GM12878 (cell line): ENCODE data around the gene GMDS. TPM values are rescaled to one million over a fixed set of nuclear protein-coding genes. Genes with fewer than 3 reads are reported as not detected.

Experiments used
- ATAC-seq: fragments of 200-7000 bp; cut with Tn5 transposase; 3 replicates; pipeline ENCODE4 v1.9.1; 2020; ENCODE audit warnings: mild to moderate bottlenecking, moderate library complexity
- BruUV-seq: library from RNA; stranded (reverse); fragments of 400-500 nt; replicated peaks from 2 replicates; lab custom pipeline; 2021; lab: Mats Ljungman, UMichigan
- CTCF ChIA-PET: fragments of 300-600 bp; sonication (Branson Sonifier 250); formaldehyde crosslinking; extraction: SDS; loops from one replicate; lab custom pipeline; 2021; ENCODE audit warnings: inconsistent platforms; lab: Yijun Ruan, JAX
- POLR2A ChIA-PET: fragments of 350-600 bp; formaldehyde crosslinking; extraction: SDS; loops from one replicate; lab custom pipeline; 2021; ENCODE audit warnings: inconsistent platforms; lab: Charles Lee
- RAD21 ChIA-PET: fragments of 300-600 bp; sonication (Branson Sonifier 250); formaldehyde crosslinking; loops from one replicate; lab custom pipeline; 2023; ENCODE audit warnings: antibody characterized with exemption; ENCODE audit not compliant: unreplicated experiment; lab: Charles Lee
- SMC1A ChIA-PET: fragments of 300-600 bp; sonication (Branson Sonifier 250); formaldehyde crosslinking; loops from one replicate; lab custom pipeline; 2023; ENCODE audit not compliant: unreplicated experiment, uncharacterized antibody; lab: Charles Lee
- DNase-seq: peaks from one replicate; pipeline ENCODE4 v3.0.0-alpha.2; 2011; ENCODE audit warnings: low read depth, low spot score
- FAIRE-seq: peaks from 3 replicates; lab custom pipeline; 2011; peaks lifted over from hg19 to GRCh38; lab: Jason Lieb, UNC
- H2AFZ ChIP-seq: 2 replicates; pipeline ENCODE4 v1.6.0; 2011; ENCODE audit warnings: low read depth, low read length, control low read depth; ENCODE audit not compliant: control insufficient read depth
- H3K27ac ChIP-seq: 2 replicates; pipeline ENCODE4 v1.5.1; 2011; ENCODE audit warnings: control low read depth; ENCODE audit not compliant: control insufficient read depth, insufficient read depth
- H3K27me3 ChIP-seq, 2 experiments: replicated peaks in 1 of 2; 2 replicates each; pipeline versions ENCODE4 v1.6.0 to v1.6.1; 2011; ENCODE audit warnings: low read length in 1 of 2; ENCODE audit not compliant: control insufficient read depth in 2 of 2, insufficient read depth in 2 of 2
- H3K36me3 ChIP-seq, 2 experiments: 2 replicates each; pipeline ENCODE4 v1.5.1; 2011; ENCODE audit warnings: low read length in 1 of 2; ENCODE audit not compliant: control insufficient read depth in 2 of 2, insufficient read depth in 2 of 2
- H3K4me1 ChIP-seq: 2 replicates; pipeline ENCODE4 v1.6.1; 2011; ENCODE audit warnings: mild to moderate bottlenecking, low read length, moderate library complexity, mixed read lengths; ENCODE audit not compliant: control insufficient read depth, insufficient read depth
- H3K4me2 ChIP-seq: 2 replicates; pipeline ENCODE4 v1.6.0; 2011; ENCODE audit warnings: control low read depth; ENCODE audit not compliant: control insufficient read depth, insufficient read depth
- H3K4me3 ChIP-seq: fragments of 200-600 bp; sonication (generic); 2 replicates; pipeline ENCODE4 v1.5.1; 2016
- H3K79me2 ChIP-seq: 2 replicates; pipeline ENCODE4 v1.6.0; 2011; ENCODE audit warnings: low read length; ENCODE audit not compliant: control insufficient read depth, insufficient read depth
- H3K9ac ChIP-seq: 2 replicates; pipeline ENCODE4 v1.8.0; 2011; ENCODE audit warnings: low read length, control low read depth, mixed read lengths; ENCODE audit not compliant: control insufficient read depth, insufficient read depth
- H3K9me3 ChIP-seq: replicated peaks from 3 replicates; pipeline ENCODE4 v1.5.1; 2011; ENCODE audit warnings: mild to moderate bottlenecking, low read length; ENCODE audit not compliant: control insufficient read depth, insufficient read depth
- H4K20me1 ChIP-seq: 2 replicates; pipeline ENCODE4 v1.6.0; 2011; ENCODE audit not compliant: control insufficient read depth, insufficient read depth
- CHD4 ChIP-seq: fragments of 200-600 bp; sonication (generic); IDR thresholded peaks from 2 replicates; pipeline ENCODE4 v1.6.1; 2016; ENCODE audit warnings: mild to moderate bottlenecking
- EZH2 ChIP-seq: IDR thresholded peaks from 2 replicates; pipeline ENCODE4 v1.6.1; 2012; ENCODE audit warnings: low read depth, mild to moderate bottlenecking, control low read depth, inconsistent platforms, low read length, borderline replicate concordance; ENCODE audit not compliant: control insufficient read depth
- FOS ChIP-seq: IDR thresholded peaks from 3 replicates; pipeline ENCODE4 v1.6.1; 2011; ENCODE audit warnings: borderline replicate concordance; ENCODE audit not compliant: insufficient read length; ENCODE audit errors: extremely low read depth
- MYB ChIP-seq: fragments of 150-350 bp; IDR thresholded peaks from 2 replicates; pipeline ENCODE4 v1.6.1; 2014; ENCODE audit warnings: mild to moderate bottlenecking, low read depth, low read length, borderline replicate concordance
- NFYA ChIP-seq: IDR thresholded peaks from 2 replicates; pipeline ENCODE4 v1.6.1; 2011; ENCODE audit warnings: low read depth, mild to moderate bottlenecking, low read length, improper control_type of control experiment, borderline replicate concordance
- POU2F2 ChIP-seq: IDR thresholded peaks from 3 replicates; pipeline ENCODE4 v1.6.1; 2011; ENCODE audit warnings: low read depth, mild to moderate bottlenecking, low read length, borderline replicate concordance
- RB1 ChIP-seq: fragments of 450-650 bp; formaldehyde crosslinking; IDR thresholded peaks from 2 replicates; pipeline ENCODE4 v1.6.1; 2017; ENCODE audit warnings: mild to moderate bottlenecking, borderline replicate concordance
- SIN3A ChIP-seq: IDR thresholded peaks from 2 replicates; pipeline ENCODE4 v1.6.1; 2012; ENCODE audit warnings: low read depth, low read length, improper control_type of control experiment
- YY1 ChIP-seq: IDR thresholded peaks from 2 replicates; pipeline ENCODE4 v1.6.1; 2011; ENCODE audit warnings: low read depth, mild to moderate bottlenecking, low read length
- WGBS: methylation state at CpG from one replicate; pipeline ENCODE4 v1.1.6; 2016; ENCODE audit warnings: low lambda C conversion rate; ENCODE audit not compliant: insufficient replicate concordance, insufficient coverage; ENCODE audit errors: missing lambda C conversion rate; 5-methylcytosine and 5-hydroxymethylcytosine counted together
- in situ Hi-C: fragments of 300-500 bp; cut with MboI; formaldehyde crosslinking; loops from 9 replicates; pipeline ENCODE4 v1.14.3; 2018; ENCODE audit warnings: mixed read lengths
- intact Hi-C: fragments of 100-400 bp; cut with micrococcal nuclease; formaldehyde crosslinking; loops from one replicate; pipeline ENCODE4 v1.14.2; 2022; ENCODE audit not compliant: unreplicated experiment
- polyA plus RNA-seq, 11 experiments: library from polyadenylated mRNA; depleted of rRNA in 4 of 11; unstranded in 6 of 11; stranded (reverse) in 5 of 11; fragments of >200 nt; fragmentation: Nextera tagmentation in 4 of 11; fragmentation: Illumina TruSeq in 1 of 11; extraction: Ambion mirVana in 4 of 11; extraction: Trizol in 1 of 11; gene quantifications; 1 replicate in 1 of 11; 2 replicates in 10 of 11; pipeline versions ENCODE4 v1.2.1 to v1.2.3, GENCODE V29; 2011 to 2016; ENCODE audit warnings: inconsistent platforms in 2 of 11, missing spikeins in 2 of 11, low read depth in 1 of 11
- total RNA-seq, 4 experiments: library from RNA; depleted of rRNA in 3 of 4; stranded (reverse); fragments of >200 nt in 3 of 4; fragmentation: Illumina TruSeq in 1 of 4; extraction: Trizol in 1 of 4; gene quantifications; 2 replicates each; pipeline versions ENCODE4 v1.2.1 to v1.2.3, GENCODE V29; 2013 to 2021
- TF ChIP-seq, protein P1 (sequence below): fragments of 150-350 bp; IDR thresholded peaks from 2 replicates; pipeline ENCODE4 v1.6.1; 2016; ENCODE audit warnings: low read depth, low read length
- TF ChIP-seq, protein P2 (sequence below): IDR thresholded peaks from 2 replicates; pipeline ENCODE4 v1.6.1; 2011; ENCODE audit warnings: borderline replicate concordance, low read depth, mild to moderate bottlenecking, moderate library complexity, mixed read lengths, low read length; ENCODE audit not compliant: insufficient read depth; ENCODE audit errors: extremely low read length
- TF ChIP-seq, protein P3 (sequence below): IDR thresholded peaks from 2 replicates; pipeline ENCODE4 v1.6.1; 2012; ENCODE audit warnings: mild to moderate bottlenecking, low read depth, low read length

GMDS gene
- total and polyA plus RNA-seq, 10 of the 15 experiments (the other 5 are each of a cell fraction or from before 2014, with no cell fraction given) = 0.61 to 53.8 (median 29.3) TPM

DNA sequence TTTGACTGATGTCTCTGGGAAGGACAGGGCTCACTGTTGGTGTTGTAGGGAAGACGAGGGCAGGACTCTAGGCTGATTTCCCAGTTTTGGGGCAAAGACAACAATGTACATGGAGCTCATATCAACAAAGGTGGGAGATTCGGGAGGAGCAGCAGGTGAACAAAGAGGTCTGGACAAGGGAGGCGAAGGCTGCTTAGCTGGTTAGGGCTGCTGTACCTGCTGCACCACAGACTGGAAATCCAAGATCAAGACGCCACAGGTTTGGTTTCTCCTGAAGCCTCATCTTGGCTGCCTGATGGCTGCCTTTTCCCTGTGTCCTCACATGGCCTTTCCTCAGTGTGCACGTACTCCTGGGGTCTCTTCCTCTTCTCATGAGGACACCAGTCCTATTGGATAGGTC, 348.5 kb downstream of the GMDS start (continued):
- no peak for TF ChIP-seq YY1
- TF ChIP-seq NFYA = no peak
- TF ChIP-seq, protein P1, sequence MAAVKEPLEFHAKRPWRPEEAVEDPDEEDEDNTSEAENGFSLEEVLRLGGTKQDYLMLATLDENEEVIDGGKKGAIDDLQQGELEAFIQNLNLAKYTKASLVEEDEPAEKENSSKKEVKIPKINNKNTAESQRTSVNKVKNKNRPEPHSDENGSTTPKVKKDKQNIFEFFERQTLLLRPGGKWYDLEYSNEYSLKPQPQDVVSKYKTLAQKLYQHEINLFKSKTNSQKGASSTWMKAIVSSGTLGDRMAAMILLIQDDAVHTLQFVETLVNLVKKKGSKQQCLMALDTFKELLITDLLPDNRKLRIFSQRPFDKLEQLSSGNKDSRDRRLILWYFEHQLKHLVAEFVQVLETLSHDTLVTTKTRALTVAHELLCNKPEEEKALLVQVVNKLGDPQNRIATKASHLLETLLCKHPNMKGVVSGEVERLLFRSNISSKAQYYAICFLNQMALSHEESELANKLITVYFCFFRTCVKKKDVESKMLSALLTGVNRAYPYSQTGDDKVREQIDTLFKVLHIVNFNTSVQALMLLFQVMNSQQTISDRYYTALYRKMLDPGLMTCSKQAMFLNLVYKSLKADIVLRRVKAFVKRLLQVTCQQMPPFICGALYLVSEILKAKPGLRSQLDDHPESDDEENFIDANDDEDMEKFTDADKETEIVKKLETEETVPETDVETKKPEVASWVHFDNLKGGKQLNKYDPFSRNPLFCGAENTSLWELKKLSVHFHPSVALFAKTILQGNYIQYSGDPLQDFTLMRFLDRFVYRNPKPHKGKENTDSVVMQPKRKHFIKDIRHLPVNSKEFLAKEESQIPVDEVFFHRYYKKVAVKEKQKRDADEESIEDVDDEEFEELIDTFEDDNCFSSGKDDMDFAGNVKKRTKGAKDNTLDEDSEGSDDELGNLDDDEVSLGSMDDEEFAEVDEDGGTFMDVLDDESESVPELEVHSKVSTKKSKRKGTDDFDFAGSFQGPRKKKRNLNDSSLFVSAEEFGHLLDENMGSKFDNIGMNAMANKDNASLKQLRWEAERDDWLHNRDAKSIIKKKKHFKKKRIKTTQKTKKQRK = no peak
- TF ChIP-seq MYB = no peak
- no peak for TF ChIP-seq SIN3A
- TF ChIP-seq FOS = no peak

DNA sequence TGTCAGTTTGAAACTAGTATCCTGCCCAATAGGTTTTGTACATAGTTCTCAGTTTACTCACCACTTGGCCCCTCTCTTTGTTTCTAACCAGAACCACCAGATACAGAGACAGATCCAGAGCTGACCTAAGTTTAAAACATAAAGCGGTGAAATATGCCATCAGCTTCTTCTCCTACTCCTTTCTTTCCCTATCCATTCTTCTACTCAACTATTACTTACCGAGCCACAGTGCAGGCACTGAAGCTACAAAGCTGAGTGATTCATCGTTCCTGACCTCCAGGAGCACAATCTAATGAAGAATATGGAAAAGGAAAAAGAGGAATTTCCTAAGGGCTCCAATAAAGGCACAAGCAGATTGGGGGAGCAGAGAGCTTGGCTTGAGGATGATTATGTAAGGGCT, 349.7 kb downstream of the GMDS start:
- TF ChIP-seq, protein P2, sequence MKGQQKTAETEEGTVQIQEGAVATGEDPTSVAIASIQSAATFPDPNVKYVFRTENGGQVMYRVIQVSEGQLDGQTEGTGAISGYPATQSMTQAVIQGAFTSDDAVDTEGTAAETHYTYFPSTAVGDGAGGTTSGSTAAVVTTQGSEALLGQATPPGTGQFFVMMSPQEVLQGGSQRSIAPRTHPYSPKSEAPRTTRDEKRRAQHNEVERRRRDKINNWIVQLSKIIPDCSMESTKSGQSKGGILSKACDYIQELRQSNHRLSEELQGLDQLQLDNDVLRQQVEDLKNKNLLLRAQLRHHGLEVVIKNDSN = no peak
- TF ChIP-seq CHD4 (no peak), EZH2 (no peak), POU2F2 (no peak), RB1 (no peak)
- TF ChIP-seq, protein P3, sequence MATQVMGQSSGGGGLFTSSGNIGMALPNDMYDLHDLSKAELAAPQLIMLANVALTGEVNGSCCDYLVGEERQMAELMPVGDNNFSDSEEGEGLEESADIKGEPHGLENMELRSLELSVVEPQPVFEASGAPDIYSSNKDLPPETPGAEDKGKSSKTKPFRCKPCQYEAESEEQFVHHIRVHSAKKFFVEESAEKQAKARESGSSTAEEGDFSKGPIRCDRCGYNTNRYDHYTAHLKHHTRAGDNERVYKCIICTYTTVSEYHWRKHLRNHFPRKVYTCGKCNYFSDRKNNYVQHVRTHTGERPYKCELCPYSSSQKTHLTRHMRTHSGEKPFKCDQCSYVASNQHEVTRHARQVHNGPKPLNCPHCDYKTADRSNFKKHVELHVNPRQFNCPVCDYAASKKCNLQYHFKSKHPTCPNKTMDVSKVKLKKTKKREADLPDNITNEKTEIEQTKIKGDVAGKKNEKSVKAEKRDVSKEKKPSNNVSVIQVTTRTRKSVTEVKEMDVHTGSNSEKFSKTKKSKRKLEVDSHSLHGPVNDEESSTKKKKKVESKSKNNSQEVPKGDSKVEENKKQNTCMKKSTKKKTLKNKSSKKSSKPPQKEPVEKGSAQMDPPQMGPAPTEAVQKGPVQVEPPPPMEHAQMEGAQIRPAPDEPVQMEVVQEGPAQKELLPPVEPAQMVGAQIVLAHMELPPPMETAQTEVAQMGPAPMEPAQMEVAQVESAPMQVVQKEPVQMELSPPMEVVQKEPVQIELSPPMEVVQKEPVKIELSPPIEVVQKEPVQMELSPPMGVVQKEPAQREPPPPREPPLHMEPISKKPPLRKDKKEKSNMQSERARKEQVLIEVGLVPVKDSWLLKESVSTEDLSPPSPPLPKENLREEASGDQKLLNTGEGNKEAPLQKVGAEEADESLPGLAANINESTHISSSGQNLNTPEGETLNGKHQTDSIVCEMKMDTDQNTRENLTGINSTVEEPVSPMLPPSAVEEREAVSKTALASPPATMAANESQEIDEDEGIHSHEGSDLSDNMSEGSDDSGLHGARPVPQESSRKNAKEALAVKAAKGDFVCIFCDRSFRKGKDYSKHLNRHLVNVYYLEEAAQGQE = no peak

More for the DNA sequence above, 349.7 kb downstream of the GMDS start:
- Histone ChIP-seq H3K9ac (no peak overlapping the region), H4K20me1 (no peaks in the 10 kb centered on the region), H3K36me3 (no peaks in the 10 kb centered on the region), H3K79me2 (no peaks in the 10 kb centered on the region), H3K4me3 (no peak overlapping the region), H3K27ac (no peak overlapping the region), H3K4me1 (no peaks in the 10 kb centered on the region), H3K9me3 (no peaks in the 10 kb centered on the region; the same call in 2 of the 3 replicates), H3K4me2 (no peak overlapping the region), H3K27me3 (no peaks in the 10 kb centered on the region), H2AFZ (no peak overlapping the region)
- SMC1A ChIA-PET = no interaction called here
- FAIRE-seq (no peak), DNase-seq (no peak), ATAC-seq (no peak)
- RAD21 ChIA-PET = no interaction called here
- intact Hi-C loops (no loop called here), in situ Hi-C loops (no loop called here)
- POLR2A ChIA-PET = no interaction called here
- no TSS peak for BruUV-seq
- CTCF ChIA-PET = no interaction called here
- whole genome bisulfite sequencing = 95% methylated on average over 3 of the region's 3 CpGs
